Choroid plexus epithelial cell (primary cell): ENCODE results near the gene ZNF420.
"Not testable (repeated sequence)": the region's sequence is repeated elsewhere in the genome, so short reads cannot be mapped to it uniquely, and the experiment has no call there.

Experiments
- DNase-seq: peaks from one replicate; pipeline ENCODE4 v3.0.0-alpha.2; 2010; ENCODE audit warnings: low read depth
- H3K4me3 ChIP-seq: 2 replicates; pipeline ENCODE4 v1.5.1; 2011; ENCODE audit warnings: low read depth, mild to moderate bottlenecking, control low read depth, low read length, moderate library complexity
- TF ChIP-seq, protein P1 (sequence below): conservative IDR thresholded peaks from 2 replicates; pipeline ENCODE4 v1.5.1; 2011; ENCODE audit warnings: low read depth, mild to moderate bottlenecking, control low read depth, inconsistent platforms, low read length, moderate library complexity

ZNF420 gene

GRCh38 chr19:37077934-37078716 is at the start of gene ZNF420:
Gene ZNF420 (plus strand): TSS chr19:37078433. CDS start chr19:37089119, 10,686 bp downstream.
- TF ChIP-seq, protein P1, sequence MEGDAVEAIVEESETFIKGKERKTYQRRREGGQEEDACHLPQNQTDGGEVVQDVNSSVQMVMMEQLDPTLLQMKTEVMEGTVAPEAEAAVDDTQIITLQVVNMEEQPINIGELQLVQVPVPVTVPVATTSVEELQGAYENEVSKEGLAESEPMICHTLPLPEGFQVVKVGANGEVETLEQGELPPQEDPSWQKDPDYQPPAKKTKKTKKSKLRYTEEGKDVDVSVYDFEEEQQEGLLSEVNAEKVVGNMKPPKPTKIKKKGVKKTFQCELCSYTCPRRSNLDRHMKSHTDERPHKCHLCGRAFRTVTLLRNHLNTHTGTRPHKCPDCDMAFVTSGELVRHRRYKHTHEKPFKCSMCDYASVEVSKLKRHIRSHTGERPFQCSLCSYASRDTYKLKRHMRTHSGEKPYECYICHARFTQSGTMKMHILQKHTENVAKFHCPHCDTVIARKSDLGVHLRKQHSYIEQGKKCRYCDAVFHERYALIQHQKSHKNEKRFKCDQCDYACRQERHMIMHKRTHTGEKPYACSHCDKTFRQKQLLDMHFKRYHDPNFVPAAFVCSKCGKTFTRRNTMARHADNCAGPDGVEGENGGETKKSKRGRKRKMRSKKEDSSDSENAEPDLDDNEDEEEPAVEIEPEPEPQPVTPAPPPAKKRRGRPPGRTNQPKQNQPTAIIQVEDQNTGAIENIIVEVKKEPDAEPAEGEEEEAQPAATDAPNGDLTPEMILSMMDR = no peak
- peak; percentile 97 for DNase-seq
- H3K4me3 ChIP-seq = peak within 1 kb of the TSS; percentile 97

GRCh38 chr19:37045140-37045539 is 33.1 kb upstream of the ZNF420 start:
- DNase-seq = no peak
- H3K4me3 ChIP-seq = no peak overlapping the region
- TF ChIP-seq, protein P1 = no peak

GRCh38 chr19:37055330-37055729 is 22.9 kb upstream of the ZNF420 start:
- TF ChIP-seq, protein P1 = no peak
- no peak for DNase-seq
- H3K4me3 ChIP-seq = no peak overlapping the region

DNA sequence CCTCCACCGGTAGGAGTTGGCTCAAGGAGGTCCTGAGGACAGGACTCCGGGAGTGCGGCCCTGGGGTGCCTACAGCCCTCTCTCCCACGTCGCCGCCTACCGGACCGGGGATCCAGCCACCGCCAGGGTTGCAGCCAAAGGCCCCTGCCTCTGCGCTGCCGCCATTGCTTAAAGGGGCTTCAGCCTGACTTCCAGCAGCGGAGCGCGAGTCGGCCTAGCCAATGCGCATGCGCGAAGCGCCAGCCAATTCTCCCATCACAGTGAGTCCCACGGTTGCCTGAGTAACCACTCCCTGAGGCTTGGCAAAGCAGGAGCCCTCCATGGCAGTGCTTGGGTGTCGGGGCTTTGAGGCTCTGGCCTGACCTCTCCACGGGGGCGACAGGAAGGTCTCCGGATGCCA is 21.5 kb upstream of the ZNF420 start:
- TF ChIP-seq, protein P1 = no peak
- no peak overlapping the region for H3K4me3 ChIP-seq

GRCh38 chr19:37059142-37059541 is 19.1 kb upstream of the ZNF420 start:
- no peak overlapping the region for H3K4me3 ChIP-seq
- DNase-seq = no peak
- TF ChIP-seq, protein P1 = no peak

More for the DNA sequence above, 21.5 kb upstream of the ZNF420 start:
- no peak for DNase-seq

GRCh38 chr19:37064886-37065285 is 13.3 kb upstream of the ZNF420 start:
- not testable (repeated sequence) for DNase-seq, H3K4me3 ChIP-seq

GRCh38 chr19:37074111-37074510 is 4.1 kb upstream of the ZNF420 start:
- no peak overlapping the region for H3K4me3 ChIP-seq
- no peak for DNase-seq
- TF ChIP-seq, protein P1 = no peak
